Peyer's patch (tissue), 4 donors: ENCODE measurements around the gene FTO.

ENCODE experiments used
- CTCF ChIP-seq, 6 experiments: fragments of 450-650 bp in 4 of 6; fragments of 200-600 bp in 2 of 6; sonication (generic) in 1 of 6; IDR thresholded peaks; one replicate each; pipeline ENCODE4 v1.5.1; 2017 to 2019; ENCODE audit warnings: antibody characterized with exemption in 6 of 6, mild to moderate bottlenecking in 3 of 6, moderate library complexity in 1 of 6
- POLR2A ChIP-seq, 2 donors: fragments of 450-650 bp; IDR thresholded peaks; one replicate each; pipeline ENCODE4 v1.5.1; 2017; ENCODE audit warnings: antibody characterized with exemption in 2 of 2, mild to moderate bottlenecking in 2 of 2, moderate library complexity in 2 of 2

- TF ChIP-seq POLR2A (IDR thresholded peaks at IDR 0.05): no peak
- no peak for TF ChIP-seq CTCF (IDR thresholded peaks at IDR 0.05)
Measured at GRCh38 chr16:54173490-54173889, 469.5 kb downstream of the FTO start.
